ENCODE results near the gene SNCB.
"Not testable (repeated sequence)": the region's sequence is repeated elsewhere in the genome, so short reads cannot be mapped to it uniquely, and the experiment has no call there.

The SNCB gene

DNA sequence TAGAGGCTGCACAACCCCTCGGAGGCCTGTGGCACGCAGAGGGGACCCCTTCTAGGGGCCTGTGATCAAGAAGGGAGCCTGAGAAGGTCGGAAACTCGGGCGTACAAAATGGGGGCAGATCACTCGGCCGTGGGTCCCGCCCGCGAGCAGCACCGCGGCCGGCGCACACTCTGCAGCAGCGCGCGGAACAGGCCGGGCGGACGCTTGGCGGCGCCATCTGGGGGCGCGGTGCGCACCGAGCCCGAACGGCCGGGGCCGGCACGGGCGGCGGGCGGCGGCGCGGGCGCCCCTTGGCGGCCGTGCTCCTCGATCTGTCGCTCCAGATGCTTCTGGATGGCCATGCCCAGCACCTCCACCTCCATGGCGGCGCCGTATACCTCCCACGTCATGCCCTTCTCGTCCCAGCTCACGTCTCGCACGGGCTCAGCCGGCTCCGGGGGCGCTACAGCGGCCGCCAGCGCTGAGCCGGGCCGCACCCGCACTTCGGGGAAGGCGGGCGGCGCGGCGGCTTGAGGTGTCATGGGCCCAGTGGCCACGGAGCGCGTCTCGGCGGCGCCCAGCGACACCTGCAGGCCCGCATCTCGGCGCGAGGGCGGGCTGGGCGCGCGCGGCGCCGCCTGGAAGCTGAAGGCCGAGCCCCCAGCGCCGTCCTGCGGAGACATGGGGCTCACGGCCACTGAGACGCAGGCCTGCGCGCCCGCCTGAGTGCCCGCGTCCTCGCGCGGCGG lies 33.5 kb downstream of the SNCB start:
- no peak for DNase-seq

DNA sequence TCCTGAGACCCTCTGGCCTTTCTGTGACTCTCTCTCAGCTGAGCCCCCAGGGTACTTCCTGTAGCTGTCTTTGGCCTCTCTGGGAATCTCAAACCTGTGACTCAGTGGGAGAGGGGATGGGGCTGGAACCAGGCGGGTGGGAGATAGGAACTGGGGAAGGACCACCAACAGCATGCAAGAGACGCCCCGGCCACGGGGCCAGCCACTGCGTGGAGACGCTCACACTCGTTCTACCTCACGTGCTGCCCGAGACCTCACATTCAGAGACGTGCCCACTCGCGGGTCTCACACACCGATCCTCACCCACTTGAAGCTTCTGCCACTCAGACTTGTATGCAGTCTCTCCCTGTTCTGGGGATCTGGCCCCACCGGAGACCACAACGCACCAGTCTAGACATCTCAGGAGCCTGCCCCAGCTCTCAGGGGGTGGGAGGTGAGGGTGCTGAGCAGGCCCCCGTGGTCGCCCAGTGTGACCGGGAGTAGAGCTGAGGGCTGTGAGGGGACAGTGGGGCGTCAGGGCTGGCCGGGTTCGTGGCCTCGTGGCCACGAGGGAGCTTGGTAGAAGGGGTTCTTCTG lies 34.2 kb downstream of the SNCB start:
- DNase-seq = no peak

DNA sequence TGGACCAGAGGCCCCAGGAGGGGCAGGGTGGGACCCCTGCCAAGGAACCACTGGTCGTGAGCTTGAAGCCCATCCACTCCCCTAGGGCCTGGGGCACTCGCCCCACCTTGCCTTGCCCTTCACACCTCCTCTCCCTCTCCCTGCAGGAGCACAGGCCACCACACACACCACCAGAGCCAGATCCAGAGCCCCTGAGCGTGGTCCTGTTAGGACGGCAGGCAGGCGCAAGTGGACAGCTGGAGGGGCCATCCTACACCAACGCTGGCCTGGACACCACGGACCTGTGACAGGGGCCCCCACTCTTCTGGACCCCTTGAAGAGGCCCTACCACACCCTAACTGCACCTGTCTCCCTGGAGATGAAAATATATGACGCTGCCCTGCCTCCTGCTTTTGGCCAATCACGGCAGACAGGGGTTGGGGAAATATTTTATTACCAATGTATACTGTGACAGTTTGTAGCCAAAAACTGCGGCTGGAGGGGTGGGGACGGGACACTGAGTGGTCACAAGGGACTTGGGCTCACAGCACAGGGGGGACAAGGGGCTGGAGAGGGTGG lies 34.9 kb downstream of the SNCB start:
- no peak for DNase-seq

DNA sequence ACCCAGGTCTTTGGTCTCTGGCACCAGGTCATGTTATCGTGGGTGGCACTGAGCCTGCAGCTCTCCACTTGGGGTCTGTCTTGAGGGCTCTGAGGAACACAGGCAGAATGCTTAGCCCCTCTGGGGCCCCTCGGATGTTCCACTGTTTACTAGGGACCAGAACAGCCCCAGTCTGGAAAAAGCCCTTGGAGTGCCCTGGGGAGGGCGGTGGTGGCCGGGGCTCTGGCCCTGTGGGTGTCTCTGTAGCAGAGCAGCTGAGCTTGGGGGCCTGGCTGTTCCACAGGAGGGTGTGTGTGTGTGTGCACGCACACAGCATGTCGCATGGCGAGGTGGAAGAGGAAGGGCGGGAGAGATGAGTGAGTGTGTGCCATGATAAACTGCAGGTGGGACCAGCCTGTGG lies 35.8 kb downstream of the SNCB start:
- DNase-seq = no peak

DNA sequence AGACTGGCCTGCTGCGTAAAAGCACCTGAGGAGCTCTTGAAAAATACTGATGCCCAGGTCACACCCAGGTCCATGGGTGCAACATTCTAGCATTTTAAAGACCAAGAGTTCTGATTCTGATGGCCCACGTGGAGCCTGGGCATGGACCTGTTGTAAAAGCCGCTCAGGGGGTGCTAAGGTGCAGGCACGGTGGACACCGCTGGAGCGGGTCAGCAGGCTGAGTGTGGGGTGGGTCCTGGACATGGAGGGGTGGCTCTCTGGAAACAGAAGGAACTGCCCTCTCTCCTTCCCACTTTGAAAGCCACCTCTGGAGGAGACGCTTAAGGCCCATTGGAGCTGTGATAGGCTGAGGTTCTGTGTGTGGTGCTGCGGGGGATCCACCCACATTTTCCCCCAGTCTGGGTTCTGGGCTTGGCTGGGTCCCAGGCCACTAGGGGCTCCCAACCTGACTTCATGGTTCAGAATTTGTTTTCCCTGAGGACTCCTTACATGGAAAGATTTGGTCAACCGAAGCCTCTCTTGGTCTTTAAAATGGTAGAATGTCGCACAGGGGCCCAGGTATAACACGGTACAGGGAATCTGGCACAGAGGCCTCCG lies 37.0 kb downstream of the SNCB start:
- DNase-seq = no peak

DNA sequence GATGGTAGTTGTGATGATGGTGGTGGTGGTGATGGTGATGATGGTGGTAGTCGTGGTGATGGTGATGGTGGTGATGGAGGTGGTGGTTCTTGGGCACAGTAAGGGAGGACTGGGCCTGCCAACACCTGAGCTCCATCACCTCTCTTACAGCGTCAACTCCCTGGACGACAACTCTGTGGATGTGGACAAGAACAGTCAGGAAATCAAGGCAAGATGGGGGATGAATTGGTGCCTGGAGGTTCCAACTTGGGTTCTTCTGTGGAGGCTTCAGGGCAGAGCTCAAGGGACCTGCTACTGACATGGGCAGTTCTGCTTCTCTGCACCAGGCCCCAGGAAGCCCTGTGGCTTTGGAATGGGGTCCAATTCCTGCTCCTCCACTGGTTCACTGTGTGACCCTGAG lies 37.8 kb downstream of the SNCB start:
- DNase-seq = no peak

DNA sequence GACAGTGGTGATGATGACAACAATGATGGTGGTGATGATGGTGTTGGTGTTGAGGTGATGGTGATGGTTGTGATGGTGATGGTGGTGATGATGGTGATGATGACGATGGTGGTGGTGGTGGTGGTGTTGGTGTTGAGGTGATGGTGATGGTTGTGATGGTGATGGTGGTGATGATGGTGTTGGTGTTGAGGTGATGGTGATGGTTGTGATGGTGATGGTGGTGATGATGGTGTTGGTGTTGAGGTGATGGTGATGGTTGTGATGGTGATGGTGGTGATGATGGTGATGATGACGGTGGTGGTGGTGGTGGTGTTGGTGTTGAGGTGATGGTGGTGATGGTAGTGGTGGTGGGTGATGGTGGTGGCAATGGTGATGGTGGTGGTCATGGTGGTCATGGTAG lies 38.7 kb downstream of the SNCB start:
- not testable (repeated sequence) for DNase-seq

DNA sequence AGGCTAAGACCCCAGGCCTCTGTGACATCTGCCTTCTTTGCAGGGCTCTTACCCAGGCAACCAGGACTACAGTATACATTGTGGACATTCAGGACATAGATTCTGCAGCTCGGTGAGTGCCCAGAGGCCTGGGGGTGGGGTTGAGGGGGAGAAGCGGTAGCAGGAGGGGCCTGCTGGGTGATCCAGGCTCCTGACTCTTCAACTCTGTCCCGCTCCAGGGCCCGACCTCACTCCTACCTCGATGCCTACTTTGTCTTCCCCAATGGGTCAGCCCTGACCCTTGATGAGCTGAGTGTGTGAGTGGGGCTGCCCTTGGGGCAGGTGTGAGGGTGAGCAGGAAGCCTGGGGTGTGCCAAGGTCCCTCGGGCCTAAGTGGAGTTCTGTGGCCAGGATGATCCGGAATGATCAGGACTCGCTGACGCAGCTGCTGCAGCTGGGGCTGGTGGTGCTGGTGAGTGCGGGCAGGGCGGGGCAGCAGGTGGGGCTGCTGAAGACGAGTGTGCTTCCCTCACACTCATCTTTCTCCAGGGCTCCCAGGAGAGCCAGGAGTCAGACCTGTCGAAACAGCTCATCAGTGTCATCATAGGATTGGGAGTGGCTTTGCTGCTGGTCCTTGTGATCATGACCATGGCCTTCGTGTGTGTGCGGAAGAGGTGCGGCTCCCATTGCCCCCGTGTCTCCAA lies 40.2 kb downstream of the SNCB start:
- DNase-seq = no peak

DNA sequence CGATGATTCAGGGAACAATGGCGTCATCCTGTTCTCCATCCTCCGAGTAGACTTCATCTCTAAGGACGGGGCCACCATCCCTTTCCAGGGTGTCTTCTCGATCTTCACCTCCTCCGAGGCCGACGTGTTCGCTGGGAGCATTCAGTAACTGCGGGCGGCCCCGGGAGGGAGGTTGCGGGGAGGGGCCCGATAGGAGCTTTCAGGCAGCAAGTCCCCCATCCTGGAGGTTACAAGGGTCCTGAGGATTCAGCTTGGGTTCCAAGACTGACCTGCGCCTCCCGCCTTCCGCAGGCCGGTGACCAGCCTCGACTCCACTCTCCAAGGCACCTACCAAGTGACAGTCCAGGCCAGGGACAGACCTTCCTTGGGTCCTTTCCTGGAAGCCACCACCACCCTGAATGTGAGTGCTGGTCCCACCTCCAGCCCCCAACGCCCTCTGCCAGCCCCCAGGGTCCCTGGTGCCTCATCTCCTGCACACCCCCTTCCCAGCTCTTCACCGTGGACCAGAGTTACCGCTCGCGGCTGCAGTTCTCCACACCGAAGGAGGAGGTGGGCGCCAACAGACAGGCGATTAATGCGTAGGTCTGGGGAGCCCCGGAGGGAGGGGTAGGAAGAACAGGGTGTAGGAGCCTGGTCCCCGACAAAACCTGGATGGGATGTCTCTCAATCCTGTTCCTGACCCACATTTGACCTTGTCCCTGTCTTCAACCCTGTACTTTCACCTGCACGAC lies 41.1 kb downstream of the SNCB start:
- no peak for DNase-seq

DNA sequence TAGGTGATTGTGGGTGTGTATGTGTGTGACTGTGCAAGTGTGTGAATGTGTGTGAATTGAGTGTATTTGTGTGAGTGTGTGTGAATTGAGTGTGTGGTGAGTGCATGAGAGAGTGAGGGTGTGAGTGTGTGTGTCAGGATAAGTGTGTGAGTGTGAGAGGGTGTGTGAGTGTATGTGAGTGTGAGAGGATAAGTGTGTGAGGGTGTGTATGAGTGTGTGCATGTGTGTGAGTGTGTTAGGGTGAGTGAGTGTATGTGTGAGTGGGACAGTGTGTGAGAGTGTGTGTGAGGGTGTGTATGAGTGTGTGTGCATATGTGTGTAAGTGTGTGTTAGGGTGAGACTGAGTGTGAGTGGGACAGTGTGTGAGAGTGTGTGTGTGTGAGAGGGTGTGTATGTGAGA lies 42.0 kb downstream of the SNCB start:
- DNase-seq = no peak

DNA sequence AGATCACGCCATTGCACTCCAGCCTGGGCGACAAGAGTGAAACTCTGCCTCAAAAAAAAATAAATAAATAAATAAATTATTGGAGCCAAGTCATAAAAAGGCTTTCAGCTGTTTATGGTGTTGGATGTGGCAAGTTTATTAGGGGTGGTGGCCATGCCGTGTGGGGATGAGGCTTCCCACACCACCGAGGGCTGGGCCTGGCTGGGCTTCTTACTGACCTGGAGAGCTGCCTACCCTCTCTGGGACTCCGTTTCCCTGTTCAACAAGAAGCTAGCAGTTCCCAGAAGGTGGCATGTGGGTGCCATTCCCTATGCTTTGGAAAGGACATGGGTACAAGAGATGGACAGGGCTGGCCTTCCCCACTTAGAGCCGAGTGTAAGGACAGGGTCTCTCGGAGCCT lies 42.9 kb downstream of the SNCB start:
- DNase-seq = no peak

DNA sequence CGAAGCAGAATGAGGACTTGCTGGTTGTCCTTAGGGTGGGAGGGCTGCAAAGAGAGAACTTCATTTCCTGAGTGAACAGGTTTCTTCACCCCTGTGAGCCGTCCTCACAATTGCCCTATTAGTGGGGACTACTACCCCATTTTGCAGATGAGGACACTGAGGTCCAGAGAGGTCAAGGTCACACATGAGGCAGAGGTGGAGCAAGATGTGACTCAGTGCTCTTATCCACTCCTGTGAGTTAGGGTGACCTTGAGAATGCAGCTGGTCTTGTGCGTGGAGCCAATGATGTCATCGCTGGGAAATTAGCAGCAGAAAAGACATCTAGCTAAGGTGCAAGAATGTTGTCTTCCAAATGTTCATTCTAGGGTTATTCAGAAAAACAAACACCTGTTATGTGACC lies 47.3 kb downstream of the SNCB start:
- DNase-seq = no peak

DNA sequence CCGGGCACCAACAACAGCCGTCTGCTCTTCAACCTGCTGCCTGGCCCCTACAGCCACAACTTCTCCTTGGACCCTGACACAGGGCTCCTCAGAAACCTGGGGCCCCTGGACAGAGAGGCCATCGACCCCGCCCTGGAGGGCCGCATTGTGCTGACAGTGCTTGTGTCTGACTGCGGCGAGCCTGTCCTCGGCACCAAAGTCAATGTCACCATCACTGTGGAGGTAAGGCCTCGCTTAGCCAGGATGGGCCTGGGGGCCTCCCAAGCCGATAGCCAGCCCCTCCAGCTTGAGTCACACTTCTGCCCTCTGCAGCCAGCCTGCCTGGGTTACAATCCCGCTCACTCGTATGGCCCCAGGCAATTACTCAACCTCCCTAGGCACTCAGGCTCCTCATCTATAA lies 49.0 kb downstream of the SNCB start:
- no peak for DNase-seq

DNA sequence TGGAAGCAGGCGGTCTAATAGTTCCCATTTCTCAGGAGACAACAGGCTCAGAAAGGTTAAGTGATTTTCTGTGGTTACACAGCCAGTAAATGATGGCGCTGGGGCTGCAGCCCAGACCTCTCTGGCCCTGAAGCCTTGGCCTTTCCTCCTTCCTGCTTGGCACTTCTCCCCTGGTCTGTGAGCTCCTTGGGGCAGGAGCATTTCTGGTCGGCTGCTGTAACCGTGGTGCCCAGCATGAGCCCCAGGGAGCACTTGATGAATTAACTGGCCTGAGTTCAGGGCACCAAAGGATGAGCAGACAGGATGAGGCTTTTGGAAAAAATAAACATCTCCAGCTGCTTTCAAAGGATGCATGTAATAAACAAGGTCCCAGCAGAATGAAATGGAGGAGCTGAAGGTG lies 51.0 kb downstream of the SNCB start:
- no peak for DNase-seq

DNA sequence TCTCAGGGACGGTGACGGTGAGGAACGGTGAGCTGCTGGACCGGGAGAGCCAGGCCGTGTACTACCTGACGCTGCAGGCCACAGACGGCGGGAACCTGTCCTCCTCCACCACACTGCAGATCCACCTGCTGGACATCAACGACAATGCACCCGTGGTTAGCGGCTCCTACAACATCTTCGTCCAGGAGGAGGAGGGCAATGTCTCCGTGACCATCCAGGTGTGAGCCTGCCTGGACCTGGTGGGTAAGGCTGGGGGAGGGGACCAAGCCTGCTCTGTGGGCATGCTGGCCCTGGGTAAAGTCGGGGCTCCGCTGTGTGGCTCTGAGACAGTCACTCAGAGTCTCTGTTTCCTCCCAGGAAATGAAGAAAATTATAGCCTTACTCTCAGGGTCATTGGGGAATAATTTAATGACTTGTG lies 51.9 kb downstream of the SNCB start:
- DNase-seq = no peak

DNA sequence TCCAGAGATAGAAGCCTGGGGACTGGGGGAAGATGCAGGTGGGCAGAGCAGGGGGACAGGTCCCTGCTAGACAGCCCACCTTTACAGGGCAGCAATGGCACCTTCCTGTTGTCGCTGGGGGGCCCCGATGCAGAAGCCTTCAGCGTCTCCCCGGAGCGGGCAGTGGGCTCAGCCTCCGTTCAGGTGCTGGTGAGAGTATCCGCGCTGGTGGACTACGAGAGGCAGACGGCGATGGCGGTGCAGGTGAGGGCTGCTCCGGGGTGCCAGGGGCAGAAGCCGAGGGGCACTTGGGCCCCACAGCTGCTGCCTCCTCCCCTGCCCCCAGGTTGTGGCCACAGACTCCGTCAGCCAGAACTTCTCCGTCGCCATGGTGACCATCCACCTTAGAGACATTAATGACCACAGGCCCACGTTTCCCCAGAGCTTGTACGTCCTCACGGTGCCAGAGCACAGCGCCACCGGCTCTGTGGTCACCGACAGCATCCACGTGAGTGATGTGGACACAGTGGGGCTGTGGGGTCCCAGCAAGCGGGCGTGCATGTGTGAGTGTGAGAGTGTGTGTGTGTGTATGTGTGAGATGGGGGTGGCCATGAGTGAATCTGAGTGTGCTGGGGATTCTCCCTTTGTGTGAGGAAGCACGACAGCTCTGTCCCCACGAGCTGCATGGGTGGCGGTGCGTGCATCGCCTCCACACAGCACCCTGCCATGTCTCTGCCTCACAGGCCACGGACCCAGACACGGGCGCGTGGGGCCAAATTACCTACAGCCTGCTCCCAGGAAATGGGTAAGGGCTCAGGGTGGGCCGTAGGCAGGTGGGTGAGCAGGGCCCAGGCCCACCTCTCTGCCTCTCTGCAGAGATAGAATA lies 52.8 kb downstream of the SNCB start:
- DNase-seq = no peak

DNA sequence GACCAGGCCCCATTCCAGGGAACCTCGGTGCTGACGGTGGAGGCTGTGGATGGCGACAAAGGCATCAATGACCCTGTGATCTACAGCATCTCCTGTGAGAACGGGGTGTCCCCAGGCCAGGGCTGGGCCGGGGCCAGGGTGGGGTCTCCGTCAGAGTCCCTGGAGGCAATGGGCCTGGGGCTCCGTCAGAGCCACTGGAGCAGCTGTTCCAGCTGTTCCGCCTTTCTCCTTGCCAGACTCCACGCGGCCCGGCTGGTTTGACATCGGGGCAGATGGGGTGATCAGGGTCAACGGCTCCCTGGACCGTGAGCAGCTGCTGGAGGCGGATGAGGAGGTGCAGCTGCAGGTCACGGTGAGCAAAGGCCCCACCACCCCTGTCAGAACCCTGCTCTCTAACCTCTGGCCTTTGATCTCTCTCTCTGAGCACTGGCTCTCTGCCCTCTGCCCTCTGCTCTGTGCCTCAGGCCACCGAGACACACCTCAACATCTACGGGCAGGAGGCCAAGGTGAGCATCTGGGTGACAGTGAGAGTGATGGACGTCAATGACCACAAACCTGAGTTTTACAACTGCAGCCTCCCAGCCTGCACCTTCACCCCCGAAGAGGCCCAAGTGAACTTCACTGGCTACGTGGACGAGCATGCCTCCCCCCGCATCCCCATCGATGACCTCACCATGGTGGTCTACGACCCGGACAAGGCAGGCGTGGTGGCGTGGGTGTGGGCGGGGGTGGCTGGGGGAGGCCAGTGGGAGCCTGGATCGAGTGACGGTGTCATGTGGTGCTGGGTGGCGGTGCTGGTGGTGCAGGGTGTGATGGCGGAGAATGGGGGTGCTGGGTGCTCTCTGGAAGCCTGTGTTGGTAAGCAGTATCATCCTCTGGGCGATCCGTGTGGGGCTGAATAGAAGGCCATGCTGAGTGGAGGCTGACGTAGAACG lies 54.6 kb downstream of the SNCB start:
- DNase-seq = no peak

DNA sequence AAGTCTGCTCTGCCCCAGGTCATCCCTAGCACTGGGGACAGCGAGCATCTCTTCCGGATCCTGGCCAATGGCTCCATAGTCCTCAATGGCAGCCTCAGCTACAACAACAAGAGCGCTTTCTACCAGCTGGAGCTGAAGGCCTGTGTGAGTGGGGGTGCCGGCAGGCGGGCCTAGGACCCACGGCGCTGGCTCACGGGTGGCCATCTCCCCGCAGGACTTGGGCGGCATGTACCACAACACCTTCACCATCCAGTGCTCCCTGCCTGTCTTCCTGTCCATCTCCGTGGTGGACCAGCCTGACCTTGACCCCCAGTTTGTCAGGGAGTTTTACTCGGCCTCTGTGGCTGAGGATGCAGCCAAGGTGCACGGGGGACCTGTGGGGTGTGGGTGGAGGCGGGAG lies 55.3 kb downstream of the SNCB start:
- no peak for DNase-seq

DNA sequence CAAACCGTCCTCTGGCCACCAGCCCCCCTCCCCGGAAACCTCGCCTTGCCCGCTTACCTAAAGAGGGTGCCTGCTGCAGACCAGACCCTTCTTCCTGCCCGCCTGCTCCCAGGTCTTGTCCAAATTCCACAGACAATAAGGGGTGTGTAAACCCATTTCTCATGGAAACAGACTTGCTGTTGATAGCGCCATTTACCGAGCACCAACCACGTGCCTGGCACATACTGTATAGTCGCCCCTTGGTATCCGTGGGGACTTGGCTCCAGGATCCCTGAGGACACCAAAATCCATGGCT lies 56.1 kb downstream of the SNCB start:
- DNase-seq = no peak

DNA sequence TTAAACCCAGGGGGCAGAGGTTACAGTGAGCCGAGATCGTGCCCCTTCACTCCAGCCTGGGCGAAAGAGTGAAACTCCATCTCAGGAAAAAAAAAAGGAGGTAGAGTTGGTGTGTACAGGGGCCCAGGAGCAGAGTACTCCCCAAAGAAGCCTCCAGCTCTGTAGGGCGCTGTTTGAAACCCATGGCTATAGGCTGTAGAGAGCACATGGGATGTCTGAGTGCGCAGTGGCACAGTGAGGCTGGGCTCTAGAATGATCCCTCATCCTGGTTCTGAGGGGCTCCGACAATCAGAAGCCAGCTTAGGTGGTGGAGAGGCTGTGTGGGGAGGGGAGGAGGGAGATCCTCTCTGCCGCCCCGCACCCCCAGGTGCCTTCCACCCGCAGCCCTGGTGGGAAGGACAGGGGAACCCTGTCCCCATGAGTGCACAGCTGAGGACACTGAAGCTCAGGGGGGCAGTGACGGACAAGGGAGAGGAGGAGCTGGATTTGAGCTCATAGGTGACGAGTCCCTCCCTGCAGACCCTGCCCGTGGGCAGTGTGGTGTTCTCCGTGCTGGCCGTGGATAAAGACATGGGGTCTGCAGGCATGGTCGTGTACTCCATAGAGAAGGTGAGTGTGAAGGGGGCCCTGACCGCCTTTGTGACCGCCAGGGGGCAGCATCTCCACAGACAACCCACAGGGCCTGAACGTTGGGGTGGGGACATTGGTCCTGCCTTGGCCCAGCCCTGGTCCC lies 56.6 kb downstream of the SNCB start:
- DNase-seq = peak; percentile 12 to 59

All from hippocampal formation (tissue), 2 donors.